Right lobe of liver (tissue), 4 donors: Measurements from ENCODE around the gene CCR4.

Source experiments
- POLR2A ChIP-seq: fragments of 450-650 bp; IDR thresholded peaks from one replicate; pipeline ENCODE4 v1.6.1; 2017; ENCODE audit warnings: antibody characterized with exemption, mild to moderate bottlenecking
- TF ChIP-seq, protein P1 (sequence below), 4 donors: fragments of 200-600 bp in 3 of 4; fragments of 450-650 bp in 1 of 4; IDR thresholded peaks; one replicate each; pipeline versions ENCODE4 v1.5.1 to v1.8.0; 2016 to 2022; ENCODE audit warnings: antibody characterized with exemption in 4 of 4, mild to moderate bottlenecking in 2 of 4
- donor health status: DM: no; HTN: no; CAD: no.
- donor health status: DM: no; HTN: no; CAD: no.
- donor health status: DM: no; HTN: yes; CAD: no.

DNA sequence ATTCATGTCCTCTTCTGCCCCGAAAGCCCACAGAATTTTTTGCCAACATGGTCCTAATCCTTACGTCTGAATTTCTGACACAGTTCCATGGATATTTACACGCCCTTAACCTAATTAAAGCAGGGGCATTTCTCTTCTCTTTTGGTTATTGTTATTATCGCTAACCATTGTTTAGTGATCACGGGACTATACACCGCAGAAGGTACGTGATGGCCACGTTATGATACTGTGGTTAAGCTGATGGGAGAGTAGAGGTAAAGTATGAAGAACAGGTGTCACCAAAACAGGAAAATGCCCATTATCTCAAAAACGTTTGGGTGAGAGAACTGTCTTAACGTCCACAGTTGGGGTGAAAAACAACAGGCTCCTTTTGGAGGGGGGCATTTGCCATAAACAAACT is 26.4 kb downstream of the CCR4 start:
- no peak for TF ChIP-seq POLR2A
- TF ChIP-seq, protein P1, sequence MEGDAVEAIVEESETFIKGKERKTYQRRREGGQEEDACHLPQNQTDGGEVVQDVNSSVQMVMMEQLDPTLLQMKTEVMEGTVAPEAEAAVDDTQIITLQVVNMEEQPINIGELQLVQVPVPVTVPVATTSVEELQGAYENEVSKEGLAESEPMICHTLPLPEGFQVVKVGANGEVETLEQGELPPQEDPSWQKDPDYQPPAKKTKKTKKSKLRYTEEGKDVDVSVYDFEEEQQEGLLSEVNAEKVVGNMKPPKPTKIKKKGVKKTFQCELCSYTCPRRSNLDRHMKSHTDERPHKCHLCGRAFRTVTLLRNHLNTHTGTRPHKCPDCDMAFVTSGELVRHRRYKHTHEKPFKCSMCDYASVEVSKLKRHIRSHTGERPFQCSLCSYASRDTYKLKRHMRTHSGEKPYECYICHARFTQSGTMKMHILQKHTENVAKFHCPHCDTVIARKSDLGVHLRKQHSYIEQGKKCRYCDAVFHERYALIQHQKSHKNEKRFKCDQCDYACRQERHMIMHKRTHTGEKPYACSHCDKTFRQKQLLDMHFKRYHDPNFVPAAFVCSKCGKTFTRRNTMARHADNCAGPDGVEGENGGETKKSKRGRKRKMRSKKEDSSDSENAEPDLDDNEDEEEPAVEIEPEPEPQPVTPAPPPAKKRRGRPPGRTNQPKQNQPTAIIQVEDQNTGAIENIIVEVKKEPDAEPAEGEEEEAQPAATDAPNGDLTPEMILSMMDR (IDR thresholded peaks at IDR 0.05): no peak
